HEK293 (cell line): ENCODE measurements around the gene CLVS2.

Source experiments
- CTCF ChIA-PET: fragments of 350-600 bp; formaldehyde crosslinking; extraction: SDS; loops from one replicate; lab custom pipeline; 2021; ENCODE audit warnings: antibody characterized with exemption; lab: Yijun Ruan, JAX
- POLR2A ChIA-PET: fragments of 300-600 bp; formaldehyde crosslinking; extraction: SDS; loops from one replicate; lab custom pipeline; 2020; ENCODE audit warnings: antibody characterized with exemption, inconsistent platforms; lab: Yijun Ruan, JAX
- H3K27ac ChIP-seq: fragments of 200-500 bp; sonication (Bioruptor generic); 2 replicates; pipeline ENCODE4 v1.5.1; 2014; ENCODE audit warnings: low read depth, low read length, control low read depth, inconsistent platforms; ENCODE audit errors: extremely low read depth
- H3K36me3 ChIP-seq, 2 experiments: fragments of 200-500 bp in 1 of 2; sonication (Bioruptor generic) in 1 of 2; 1 replicate in 1 of 2; 2 replicates in 1 of 2; pipeline ENCODE4 v1.5.1; 2014 to 2017; ENCODE audit warnings: inconsistent platforms in 2 of 2, low read length in 2 of 2; ENCODE audit not compliant: control insufficient read depth in 2 of 2, insufficient read depth in 1 of 2
- H3K4me1 ChIP-seq: fragments of 200-500 bp; sonication (Bioruptor generic); 2 replicates; pipeline ENCODE4 v1.5.1; 2014; ENCODE audit warnings: mild to moderate bottlenecking, low read length, inconsistent platforms; ENCODE audit not compliant: control insufficient read depth, insufficient read depth
- H3K4me3 ChIP-seq: 2 replicates; pipeline ENCODE4 v1.5.1; 2011; ENCODE audit warnings: low read depth, mild to moderate bottlenecking, control low read depth, low read length, moderate library complexity
- H3K9me3 ChIP-seq: fragments of 200-500 bp; sonication (Bioruptor generic); 2 replicates; pipeline ENCODE4 v1.5.1; 2014; ENCODE audit warnings: low read depth, low read length, inconsistent platforms; ENCODE audit not compliant: control insufficient read depth, insufficient read depth
- EGR2 ChIP-seq: fragments of 450-650 bp; formaldehyde crosslinking; IDR thresholded peaks from 2 replicates; pipeline ENCODE4 v1.5.1; 2016; ENCODE audit warnings: low read depth, missing biosample characterization, missing genetic modification characterization
- GLI4 ChIP-seq: fragments of 450-650 bp; formaldehyde crosslinking; IDR thresholded peaks from 2 replicates; pipeline ENCODE4 v1.5.1; 2016; ENCODE audit warnings: missing biosample characterization, missing genetic modification characterization
- KLF17 ChIP-seq: fragments of 450-650 bp; formaldehyde crosslinking; IDR thresholded peaks from 2 replicates; pipeline ENCODE4 v1.5.1; 2016; ENCODE audit warnings: missing biosample characterization, missing genetic modification characterization
- REST ChIP-seq: fragments of 450-650 bp; formaldehyde crosslinking; IDR thresholded peaks from 2 replicates; pipeline ENCODE4 v1.5.1; 2016; ENCODE audit warnings: missing biosample characterization, missing genetic modification characterization
- ZFHX2 ChIP-seq: fragments of 450-650 bp; formaldehyde crosslinking; conservative IDR thresholded peaks from 2 replicates; pipeline ENCODE4 v1.5.1; 2016; ENCODE audit warnings: missing biosample characterization, missing genetic modification characterization
- ZFP3 ChIP-seq: fragments of 450-650 bp; formaldehyde crosslinking; IDR thresholded peaks from 2 replicates; pipeline ENCODE4 v1.5.1; 2016; ENCODE audit warnings: low read depth, missing biosample characterization, missing genetic modification characterization
- ZNF48 ChIP-seq: fragments of 450-650 bp; formaldehyde crosslinking; IDR thresholded peaks from 2 replicates; pipeline ENCODE4 v1.5.1; 2016; ENCODE audit warnings: missing biosample characterization, missing genetic modification characterization
- ZNF488 ChIP-seq: fragments of 450-650 bp; formaldehyde crosslinking; IDR thresholded peaks from 2 replicates; pipeline ENCODE4 v1.5.1; 2016; ENCODE audit warnings: missing biosample characterization, missing genetic modification characterization
- ZNF510 ChIP-seq: fragments of 450-650 bp; formaldehyde crosslinking; IDR thresholded peaks from 2 replicates; pipeline ENCODE4 v1.5.1; 2018; ENCODE audit warnings: mild to moderate bottlenecking, missing genetic modification characterization, missing biosample characterization; ENCODE audit not compliant: insufficient replicate concordance
- ZNF513 ChIP-seq: fragments of 450-650 bp; IDR thresholded peaks from 2 replicates; pipeline ENCODE4 v1.5.1; 2018; ENCODE audit warnings: missing biosample characterization, missing genetic modification characterization
- ZNF514 ChIP-seq: fragments of 450-650 bp; formaldehyde crosslinking; IDR thresholded peaks from 2 replicates; pipeline ENCODE4 v1.5.1; 2016; ENCODE audit warnings: missing biosample characterization, missing genetic modification characterization
- ZNF529 ChIP-seq: fragments of 450-650 bp; formaldehyde crosslinking; IDR thresholded peaks from 2 replicates; pipeline ENCODE4 v1.5.1; 2017; ENCODE audit warnings: missing genetic modification characterization, missing biosample characterization; ENCODE audit not compliant: insufficient replicate concordance
- ZNF610 ChIP-seq: fragments of 450-650 bp; formaldehyde crosslinking; IDR thresholded peaks from 2 replicates; pipeline ENCODE4 v1.5.1; 2016; ENCODE audit warnings: missing biosample characterization, missing genetic modification characterization, borderline replicate concordance
- ZNF645 ChIP-seq: fragments of 450-650 bp; formaldehyde crosslinking; IDR thresholded peaks from 2 replicates; pipeline ENCODE4; 2016; ENCODE audit warnings: missing biosample characterization, missing genetic modification characterization
- ZNF660 ChIP-seq: fragments of 450-650 bp; IDR thresholded peaks from 2 replicates; pipeline ENCODE4 v1.5.1; 2018; ENCODE audit warnings: missing biosample characterization, mild to moderate bottlenecking, missing genetic modification characterization
- ZNF704 ChIP-seq: fragments of 450-650 bp; formaldehyde crosslinking; IDR thresholded peaks from 2 replicates; pipeline ENCODE4 v1.5.1; 2016; ENCODE audit warnings: missing biosample characterization, missing genetic modification characterization
- ZNF76 ChIP-seq: fragments of 450-650 bp; formaldehyde crosslinking; IDR thresholded peaks from 2 replicates; pipeline ENCODE4; 2016; ENCODE audit warnings: low read depth, missing biosample characterization, missing genetic modification characterization, borderline replicate concordance
- ZNF776 ChIP-seq: fragments of 450-650 bp; formaldehyde crosslinking; IDR thresholded peaks from 2 replicates; pipeline ENCODE4 v1.5.0; 2017; ENCODE audit warnings: missing biosample characterization, missing genetic modification characterization, borderline replicate concordance
- ZNF777 ChIP-seq: fragments of 450-650 bp; formaldehyde crosslinking; IDR thresholded peaks from 2 replicates; pipeline ENCODE4 v1.5.1; 2017; ENCODE audit warnings: missing biosample characterization, missing genetic modification characterization, borderline replicate concordance

The CLVS2 gene

GRCh38 chr6:122984393-122984792 lies 11.6 kb upstream of the CLVS2 start (continued):
- no peak for TF ChIP-seq REST (tag by site-specific recombination)

GRCh38 chr6:122994256-122994655 lies 1.8 kb upstream of the CLVS2 start:
- TF ChIP-seq ZFHX2 (tag by site-specific recombination) (no peak), ZNF776 (tag by site-specific recombination) (no peak), ZNF704 (tag by site-specific recombination) (no peak), ZNF514 (0 out of 2 replicates have a peak, but pooled peaks have one; percentile 78)
- Histone ChIP-seq H3K4me1 (no peaks in the 10 kb centered on the region), H3K4me3 (no peak overlapping the region), H3K36me3 (no peaks in the 10 kb centered on the region), H3K27ac (no peak overlapping the region), H3K9me3 (no peaks in the 10 kb centered on the region)
- CTCF ChIA-PET, result interaction anchor here (0.6 kb wide), 1 partner anchor 582 kb away, joined by 3 read pairs; no protein-coding TSS in a partner anchor
- POLR2A ChIA-PET, result no interaction called here

- peak; percentile 20; the same call in 1 of the 2 replicates for TF ChIP-seq EGR2 (tag by site-specific recombination)
- 0 out of 2 replicates have a peak, but pooled peaks have one; percentile 5 for TF ChIP-seq ZNF76
- TF ChIP-seq ZFP3 (tag by site-specific recombination), result no peak
- ChIA-PET CTCF (no interaction called here), POLR2A (no interaction called here)
- Histone ChIP-seq H3K4me3 (peak overlapping the region; percentile 57), H3K9me3 (no peaks in the 10 kb centered on the region), H3K27ac (no peak overlapping the region), H3K36me3 (no peaks in the 10 kb centered on the region), H3K4me1 (no peaks in the 10 kb centered on the region)
Observed at GRCh38 chr6:122996794-122997505, 915 bp downstream of the CLVS2 start.

GRCh38 chr6:122997541-122998150 lies 1.6 kb downstream of the CLVS2 start:
- Histone ChIP-seq H3K4me1 (no peaks in the 10 kb centered on the region), H3K36me3 (no peaks in the 10 kb centered on the region), H3K9me3 (no peaks in the 10 kb centered on the region), H3K27ac (no peak overlapping the region), H3K4me3 (no peak overlapping the region)
- ChIA-PET CTCF (no interaction called here), POLR2A (no interaction called here)
- TF ChIP-seq ZNF48 (tag by site-specific recombination) (no peak), ZNF660 (tag by site-specific recombination) (no peak), ZNF510 (tag by site-specific recombination) (no peak), KLF17 (tag by site-specific recombination) (no peak), ZNF645 (no peak), GLI4 (no peak), ZNF610 (tag by site-specific recombination) (no peak), ZNF513 (no peak), ZNF777 (tag by site-specific recombination) (no peak), ZNF529 (tag by site-specific recombination) (no peak), ZNF488 (no peak)
